Measurements from ENCODE around the gene FAM3A.
"Not testable (repeated sequence)": the region's sequence is repeated elsewhere in the genome, so short reads cannot be mapped to it uniquely, and the experiment has no call there.

Gene FAM3A, protein sequence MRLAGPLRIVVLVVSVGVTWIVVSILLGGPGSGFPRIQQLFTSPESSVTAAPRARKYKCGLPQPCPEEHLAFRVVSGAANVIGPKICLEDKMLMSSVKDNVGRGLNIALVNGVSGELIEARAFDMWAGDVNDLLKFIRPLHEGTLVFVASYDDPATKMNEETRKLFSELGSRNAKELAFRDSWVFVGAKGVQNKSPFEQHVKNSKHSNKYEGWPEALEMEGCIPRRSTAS

DNA sequence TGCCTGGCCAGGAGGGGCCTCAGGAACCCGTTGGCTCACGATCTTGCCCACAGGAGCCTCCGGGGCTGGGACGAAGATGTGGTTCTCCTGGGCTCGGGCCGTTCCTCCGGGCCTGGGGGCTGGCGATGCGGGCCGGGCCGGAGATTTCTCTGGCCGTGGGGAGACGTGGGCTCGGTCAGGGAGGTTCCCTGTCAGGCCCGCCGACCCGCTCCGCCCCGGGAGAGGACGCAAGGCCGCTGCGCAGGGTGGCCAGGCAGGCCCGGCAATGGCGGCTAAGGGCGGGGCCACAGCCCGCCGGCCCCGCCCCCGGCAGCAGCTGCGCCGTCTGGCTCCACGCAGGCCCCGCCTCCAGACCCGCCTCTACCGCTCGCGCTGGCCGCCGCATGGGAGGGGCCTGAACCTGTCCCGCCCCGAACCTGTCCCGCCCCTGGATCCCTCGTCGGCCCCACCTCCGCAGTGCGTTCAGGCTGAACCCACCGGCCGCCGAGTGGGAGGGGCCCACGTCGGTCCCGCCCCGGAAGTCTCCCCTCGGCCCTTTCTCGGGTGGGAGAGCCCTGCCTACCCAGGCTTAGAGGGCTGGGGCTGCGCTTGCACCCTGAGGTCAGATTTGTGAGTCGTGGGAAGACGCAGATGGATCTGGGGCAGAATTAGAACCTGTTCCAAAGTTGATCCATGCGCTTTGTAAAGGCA, at the start of gene FAM3A:
Gene FAM3A (minus strand): TSS at position 267 of the 690 bp plus-strand sequence. CDS start 460 bp downstream, outside the sequence.
- peak; percentile 73 for DNase-seq

- not testable (repeated sequence) for DNase-seq
Measured at GRCh38 chrX:154562295-154562694, 46.3 kb upstream of the FAM3A start.

DNA sequence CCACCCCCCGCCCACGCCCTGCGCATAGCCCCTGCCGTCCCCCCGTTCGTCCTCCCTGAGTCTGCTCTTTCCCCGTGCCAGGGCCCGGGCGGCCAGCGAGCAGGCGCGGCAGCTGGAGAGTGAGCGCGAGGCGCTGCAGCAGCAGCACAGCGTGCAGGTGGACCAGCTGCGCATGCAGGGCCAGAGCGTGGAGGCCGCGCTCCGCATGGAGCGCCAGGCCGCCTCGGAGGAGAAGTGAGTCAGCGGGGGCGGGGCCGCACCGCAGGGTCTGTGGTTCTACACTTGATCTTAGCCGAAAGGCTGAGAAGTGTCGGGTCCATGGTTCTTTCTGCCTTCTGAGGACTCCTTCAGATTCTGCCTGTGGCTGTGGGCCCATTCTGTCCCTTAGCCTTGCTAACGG, 44.3 kb upstream of the FAM3A start:
- not testable (repeated sequence) for DNase-seq

DNA sequence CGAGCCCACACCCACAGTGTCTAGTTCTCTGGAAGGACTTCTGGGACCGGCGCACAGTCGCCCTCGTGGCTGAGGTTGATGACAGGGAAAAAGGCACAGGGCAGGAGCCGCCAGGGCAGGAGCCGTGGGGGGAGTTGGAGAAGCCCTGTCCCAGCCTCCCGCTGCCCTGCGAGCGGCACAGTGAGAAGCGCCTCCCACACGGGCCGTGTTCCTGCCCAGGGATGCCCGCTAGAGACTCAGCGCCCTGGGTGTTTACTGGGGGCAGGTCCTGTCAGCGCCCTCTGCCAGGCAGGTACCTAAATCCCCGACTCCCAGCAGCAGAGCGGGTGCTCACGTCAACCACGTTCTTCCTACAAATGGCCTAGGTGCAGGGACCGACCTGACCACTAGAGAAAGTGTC, 42.9 kb upstream of the FAM3A start:
- DNase-seq = not testable (repeated sequence)

DNA sequence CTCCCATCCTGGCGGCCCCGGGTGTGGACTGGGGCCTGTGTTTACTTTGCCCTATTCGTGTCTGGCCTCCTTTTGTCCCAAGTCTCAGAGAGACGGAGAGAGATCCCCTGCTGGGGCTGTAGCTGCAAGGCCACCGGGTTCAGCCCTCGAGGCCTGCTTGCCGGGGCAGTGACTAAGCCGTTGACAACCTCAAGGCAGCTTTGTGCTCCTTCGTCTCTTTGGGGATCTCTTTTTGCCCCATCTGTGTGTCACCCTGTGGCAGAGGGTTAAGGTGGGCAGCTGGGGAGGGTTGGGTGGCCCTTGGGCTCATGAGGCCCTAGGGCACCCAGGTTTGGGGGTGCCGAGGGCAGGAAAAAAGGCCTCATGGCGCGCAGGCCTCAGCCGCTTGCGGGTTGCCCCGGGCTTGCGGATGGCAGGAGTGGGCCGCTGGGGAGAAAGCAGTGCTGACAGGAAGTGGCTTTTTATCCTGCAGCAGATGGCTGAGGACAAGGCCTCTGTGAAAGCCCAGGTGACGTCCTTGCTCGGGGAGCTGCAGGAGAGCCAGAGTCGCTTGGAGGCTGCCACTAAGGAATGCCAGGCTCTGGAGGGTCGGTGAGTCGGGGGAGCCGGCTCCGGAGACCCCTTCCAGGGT, 42.1 kb upstream of the FAM3A start:
- not testable (repeated sequence) for DNase-seq

- DNase-seq = not testable (repeated sequence)
Measured at GRCh38 chrX:154552112-154552806, 36.2 kb upstream of the FAM3A start.

GRCh38 chrX:154549766-154550165, 33.7 kb upstream of the FAM3A start:
- no peak for DNase-seq

DNA sequence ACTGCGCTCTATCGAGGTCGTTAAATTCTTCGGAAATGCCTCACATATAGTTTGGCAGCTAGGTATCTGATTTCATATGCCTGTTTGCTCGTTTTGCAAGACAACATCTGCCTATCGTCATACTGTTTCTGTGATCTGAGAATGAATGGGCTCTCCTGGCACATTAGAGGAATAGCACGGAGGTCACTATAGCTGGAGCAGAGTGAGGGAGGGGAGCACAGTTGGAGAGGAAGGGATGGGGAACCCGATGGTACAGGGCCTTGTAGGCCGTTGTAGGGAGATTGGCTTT, 31.9 kb upstream of the FAM3A start:
- DNase-seq = no peak

GRCh38 chrX:154547245-154548027, 31.4 kb upstream of the FAM3A start, which contains the start of gene IKBKG:
IKBKG (plus strand) TSS chrX:154547620; CDS start chrX:154552003, 4,383 bp downstream.
- DNase-seq = peak; percentile 84

DNA sequence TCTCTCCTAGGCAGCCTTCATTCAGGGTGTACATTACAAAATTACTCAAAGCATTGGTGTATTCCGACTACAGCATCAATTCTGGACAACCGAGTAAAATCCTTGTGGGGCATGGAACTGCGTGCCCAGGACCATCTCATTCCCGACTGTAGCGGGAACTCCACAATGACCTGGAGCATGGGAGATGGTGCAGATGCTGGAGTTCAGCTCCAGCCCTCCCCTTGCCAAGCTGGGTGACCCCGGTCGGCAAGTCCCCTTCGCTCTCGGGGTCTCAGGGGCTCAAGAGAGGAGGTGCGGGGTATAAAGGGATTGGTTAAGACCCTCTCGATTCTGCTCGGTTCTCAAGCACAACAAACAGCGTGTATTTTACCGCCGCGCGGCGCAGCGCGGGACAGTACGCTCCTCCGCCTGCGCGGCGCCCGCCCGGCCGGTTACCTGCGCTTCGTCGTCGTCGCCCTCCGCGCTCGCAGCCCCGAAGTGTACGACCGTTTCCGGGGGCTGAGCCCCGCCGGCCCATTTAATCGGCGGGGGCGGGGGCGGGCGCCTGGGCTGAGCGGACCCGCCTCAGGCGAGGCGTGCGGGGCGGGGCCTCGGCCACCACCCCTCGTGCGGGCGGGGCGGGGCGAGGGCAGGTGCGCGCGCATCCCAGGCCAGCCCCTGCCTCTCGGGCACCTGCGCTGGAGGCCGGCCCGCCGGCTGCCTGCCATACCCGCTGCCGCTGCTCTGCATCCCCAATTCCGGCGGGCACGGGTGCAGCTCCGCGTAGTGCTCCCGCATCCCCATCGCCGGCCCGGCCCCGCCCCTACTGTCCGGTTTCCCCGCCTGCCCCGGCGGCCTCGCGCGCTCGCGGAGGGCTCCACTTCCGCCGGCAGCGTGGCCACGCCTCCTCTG, 30.6 kb upstream of the FAM3A start, which contains the start of gene G6PD:
Gene G6PD (minus strand): TSS at position 493 of the 891 bp plus-strand sequence. CDS start 691 bp downstream, outside the sequence.
- DNase-seq = peak; percentile 39

DNA sequence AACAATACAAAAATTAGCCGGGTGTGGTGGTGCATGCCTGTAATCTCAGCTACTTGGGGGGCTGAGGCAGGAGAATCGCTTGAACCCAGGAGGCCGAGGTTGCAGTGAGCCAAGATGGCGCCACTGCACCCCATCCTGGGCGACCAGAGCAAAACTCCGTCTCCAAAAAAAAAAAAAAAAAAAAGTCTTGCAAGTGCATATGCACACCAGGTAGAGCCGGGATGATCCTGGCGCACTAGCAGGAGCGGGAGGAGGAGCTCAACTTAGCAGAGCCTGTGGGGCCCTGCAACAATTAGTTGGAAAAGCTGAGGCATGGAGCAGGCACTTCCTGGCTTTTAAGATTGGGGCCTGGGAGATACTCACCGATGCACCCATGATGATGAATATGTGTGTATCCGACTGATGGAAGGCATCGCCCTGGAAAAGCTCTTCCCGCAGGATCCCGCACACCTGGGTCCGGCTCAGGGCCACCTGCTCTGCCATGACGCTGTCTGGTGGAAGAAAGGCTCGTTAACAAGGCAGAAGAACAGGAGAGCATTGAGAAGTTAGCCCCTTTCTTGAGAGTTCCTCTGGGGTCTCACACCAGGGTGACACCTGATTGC, 29.7 kb upstream of the FAM3A start:
- no peak for DNase-seq

DNA sequence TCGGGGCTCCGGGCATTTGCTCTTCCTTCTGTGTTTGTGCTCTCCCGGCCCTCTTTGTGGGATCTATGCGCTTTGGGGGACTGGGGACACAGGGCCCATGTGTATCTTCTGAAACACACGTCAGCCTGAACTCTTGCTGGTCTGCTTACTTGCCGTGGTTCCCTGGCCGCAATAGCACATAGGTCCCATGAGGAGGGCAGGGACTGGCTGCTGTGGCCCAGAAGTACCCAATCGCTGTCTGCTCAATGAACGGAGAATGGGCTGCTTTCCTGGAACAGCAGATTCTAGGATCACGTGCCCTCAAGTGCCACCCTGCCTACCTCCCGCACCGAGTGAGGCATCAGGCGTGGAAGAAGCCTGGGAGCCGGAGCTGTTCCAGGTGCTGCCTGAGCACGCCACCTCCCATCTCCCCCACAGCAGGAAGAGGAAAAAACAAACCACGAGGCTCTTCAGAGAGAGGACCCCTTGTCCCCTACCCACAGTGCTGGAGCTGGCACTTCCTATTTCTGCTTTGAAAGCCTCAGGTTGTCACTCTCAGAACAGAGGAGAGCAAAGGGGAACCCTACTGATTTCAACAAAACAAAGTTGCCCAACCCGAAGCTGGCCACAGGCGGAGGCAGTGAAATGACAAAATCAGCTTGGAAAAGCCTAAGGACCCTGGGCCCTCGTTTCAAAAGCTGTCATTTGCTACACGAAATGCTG, 26.8 kb upstream of the FAM3A start:
- no peak for DNase-seq

GRCh38 chrX:154541896-154542722, 26.1 kb upstream of the FAM3A start:
- DNase-seq = no peak

- no peak for DNase-seq
Measured at GRCh38 chrX:154541589-154541895, 25.5 kb upstream of the FAM3A start.

DNA sequence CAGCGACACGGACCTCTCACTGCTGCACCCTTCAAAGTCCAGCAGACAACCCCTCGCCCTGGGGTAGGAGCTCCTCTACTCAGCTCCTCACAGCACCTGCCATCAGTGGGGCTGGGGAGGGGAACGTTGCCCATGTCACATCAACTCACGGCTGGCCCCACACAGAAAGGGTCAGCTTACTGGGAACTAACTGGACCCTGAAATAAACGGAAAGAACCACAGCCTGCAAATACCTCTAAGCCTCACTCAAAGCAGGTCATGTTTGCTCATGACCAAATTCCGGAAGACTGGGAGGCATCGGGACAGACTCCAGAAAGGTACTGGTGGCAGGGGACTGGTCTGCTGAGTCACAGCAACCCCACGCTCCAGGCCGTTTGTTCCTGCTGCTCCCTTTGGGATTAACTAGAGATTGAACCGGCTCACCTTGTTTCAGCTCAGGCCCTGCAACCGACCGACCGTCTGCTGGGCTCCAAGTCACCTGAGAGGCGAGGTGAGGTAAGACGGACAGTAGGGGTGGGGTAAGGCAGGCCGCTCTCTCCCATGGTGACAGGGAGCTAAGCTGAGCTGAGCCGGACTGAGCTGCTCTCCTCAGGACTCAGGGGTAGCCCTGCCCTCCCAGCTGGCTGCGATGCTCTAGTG, 25.0 kb upstream of the FAM3A start:
- DNase-seq = no peak

GRCh38 chrX:154540365-154540764, 24.3 kb upstream of the FAM3A start:
- not testable (repeated sequence) for DNase-seq

- DNase-seq = no peak
Measured at GRCh38 chrX:154539077-154539476, 23.0 kb upstream of the FAM3A start.

DNA sequence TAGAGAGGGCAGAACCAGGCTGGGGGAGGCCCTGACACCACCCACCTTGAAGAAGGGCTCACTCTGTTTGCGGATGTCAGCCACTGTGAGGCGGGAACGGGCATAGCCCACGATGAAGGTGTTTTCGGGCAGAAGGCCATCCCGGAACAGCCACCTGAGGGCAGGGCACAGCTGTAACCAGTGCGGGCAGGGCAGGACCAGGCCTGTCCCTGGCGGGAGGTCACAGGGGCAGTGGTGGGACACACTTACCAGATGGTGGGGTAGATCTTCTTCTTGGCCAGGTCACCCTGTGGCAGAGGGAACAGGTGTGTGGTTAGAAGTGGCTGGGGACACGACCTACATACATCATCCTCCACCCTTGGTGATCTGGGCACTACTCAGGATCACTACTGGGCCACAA, 19.9 kb upstream of the FAM3A start:
- no peak for DNase-seq
